B cell (primary cell): Measurements from ENCODE around the gene SERTAD2. TPM values are rescaled to one million over a fixed set of nuclear protein-coding genes. Genes with fewer than 3 reads are reported as not detected.

Experiments used
- ATAC-seq: fragments of 200-7000 bp; cut with Tn5 transposase; one replicate; pipeline ENCODE4 v1.10.0; 2021; ENCODE audit warnings: low read depth, mild to moderate bottlenecking, moderate number of reproducible peaks, moderate library complexity
- CTCF ChIA-PET: fragments of 350-600 bp; sonication (Branson Sonifier 250); formaldehyde crosslinking; loops from one replicate; lab custom pipeline; 2021; ENCODE audit warnings: antibody characterized with exemption, inconsistent platforms; lab: Charles Lee
- POLR2A ChIA-PET: fragments of 350-600 bp; sonication (Branson Sonifier 250); formaldehyde crosslinking; loops from one replicate; lab custom pipeline; 2021; ENCODE audit warnings: antibody characterized with exemption; lab: Charles Lee
- DNase-seq: peaks from one replicate; pipeline ENCODE4 v3.0.0; 2013
- H2AFZ ChIP-seq: 2 replicates; pipeline ENCODE4 v1.6.1; 2012; ENCODE audit warnings: mild to moderate bottlenecking, low read depth, low read length; ENCODE audit not compliant: insufficient read depth, poor library complexity, severe bottlenecking
- H3K27ac ChIP-seq, 2 donors: 1 replicate in 1 of 2; 2 replicates in 1 of 2; pipeline ENCODE4 v1.5.1; 2012 to 2013; ENCODE audit warnings: low read length in 2 of 2, mild to moderate bottlenecking in 2 of 2, moderate library complexity in 1 of 2
- H3K27me3 ChIP-seq, 4 experiments: fragments of 200-600 bp in 1 of 4; sonication (generic) in 1 of 4; replicated peaks in 1 of 4; 1 replicate in 2 of 4; 2 replicates in 2 of 4; pipeline versions ENCODE4 v1.6.1 to v1.7.0; 2013 to 2016; ENCODE audit warnings: low read length in 3 of 4, mild to moderate bottlenecking in 2 of 4, mixed read lengths in 1 of 4, moderate library complexity in 1 of 4; ENCODE audit not compliant: insufficient read depth in 4 of 4, control insufficient read depth in 3 of 4; ENCODE audit errors: control extremely low read depth in 1 of 4
- H3K36me3 ChIP-seq, 2 experiments: replicated peaks in 1 of 2; 1 replicate in 1 of 2; 2 replicates in 1 of 2; pipeline versions ENCODE4 v1.6.1 to v1.7.1; 2013; ENCODE audit warnings: low read length in 1 of 2; ENCODE audit not compliant: insufficient read depth in 2 of 2, control insufficient read depth in 1 of 2; ENCODE audit errors: control extremely low read depth in 1 of 2, extremely low read depth in 1 of 2
- H3K4me1 ChIP-seq, 2 donors: fragments of 200-600 bp in 1 of 2; sonication (generic) in 1 of 2; 1 replicate in 1 of 2; 2 replicates in 1 of 2; pipeline versions ENCODE4 v1.5.1 to v1.6.1; 2013 to 2017; ENCODE audit warnings: low read length in 2 of 2; ENCODE audit not compliant: control insufficient read depth in 2 of 2, insufficient read depth in 2 of 2
- H3K4me2 ChIP-seq: replicated peaks from 2 replicates; pipeline ENCODE3; 2012; ENCODE audit warnings: mild to moderate bottlenecking, low read depth, low read length; ENCODE audit not compliant: poor library complexity, severe bottlenecking
- H3K4me3 ChIP-seq, 5 experiments: fragments of 200-600 bp in 1 of 5; sonication (generic) in 1 of 5; 1 replicate in 3 of 5; 2 replicates in 2 of 5; pipeline versions ENCODE4 v1.5.1 to v1.7.0; 2011 to 2016; ENCODE audit warnings: low read length in 4 of 5, mild to moderate bottlenecking in 4 of 5, low read depth in 2 of 5, control low read depth in 1 of 5, moderate library complexity in 1 of 5; ENCODE audit not compliant: insufficient read depth in 1 of 5; ENCODE audit errors: control extremely low read depth in 1 of 5, extremely low read depth in 1 of 5
- H3K79me2 ChIP-seq: fragments of 200-600 bp; sonication (generic); one replicate; pipeline ENCODE4 v1.6.0; 2016; ENCODE audit warnings: low read length; ENCODE audit not compliant: control insufficient read depth, insufficient read depth
- H3K9ac ChIP-seq: fragments of 200-600 bp; sonication (generic); 2 replicates; pipeline ENCODE4 v1.6.1; 2017; ENCODE audit warnings: mild to moderate bottlenecking, low read length, moderate library complexity
- H3K9me3 ChIP-seq, 3 donors: one replicate each; pipeline versions ENCODE4 v1.6.1 to v1.7.1; 2013; ENCODE audit warnings: low read length in 2 of 3; ENCODE audit not compliant: control insufficient read depth in 2 of 3, insufficient read depth in 1 of 3; ENCODE audit errors: control extremely low read depth in 1 of 3
- H4K20me1 ChIP-seq: 2 replicates; pipeline ENCODE4 v1.6.0; 2012; ENCODE audit warnings: mild to moderate bottlenecking, low read length; ENCODE audit not compliant: insufficient read depth, control insufficient read depth, poor library complexity, severe bottlenecking
- H3K27ac Mint-ChIP-seq: one replicate; pipeline ENCODE4 v1.8.0; 2021; ENCODE audit warnings: mixed read lengths
- H3K27me3 Mint-ChIP-seq: one replicate; pipeline ENCODE4 v1.8.0; 2021; ENCODE audit warnings: mixed read lengths
- H3K4me1 Mint-ChIP-seq: one replicate; pipeline ENCODE4 v1.8.0; 2021; ENCODE audit warnings: mixed read lengths
- H3K4me3 Mint-ChIP-seq: one replicate; pipeline ENCODE4 v1.8.0; 2021; ENCODE audit warnings: mixed read lengths
- H3K9me3 Mint-ChIP-seq: one replicate; pipeline ENCODE4 v1.8.0; 2022; ENCODE audit warnings: mixed read lengths; ENCODE audit not compliant: insufficient read depth
- EZH2 ChIP-seq: IDR thresholded peaks from 2 replicates; pipeline ENCODE4 v1.6.1; 2012; ENCODE audit warnings: borderline replicate concordance, low read depth, mild to moderate bottlenecking, moderate library complexity, low read length; ENCODE audit not compliant: insufficient read depth, poor library complexity, severe bottlenecking
- WGBS: methylation state at CpG from one replicate; pipeline ENCODE4 v1.1.5; 2013; ENCODE audit warnings: missing lambda C conversion rate; ENCODE audit not compliant: insufficient coverage; 5-methylcytosine and 5-hydroxymethylcytosine counted together
- intact Hi-C: fragments of 100-400 bp; cut with micrococcal nuclease; formaldehyde crosslinking; loops from one replicate; pipeline ENCODE4 v1.10.0; 2022
- polyA plus RNA-seq: library from polyadenylated mRNA; depleted of rRNA; stranded (reverse); fragments of >200 nt; gene quantifications from 2 replicates; pipeline ENCODE4 v1.2.3, GENCODE V29; 2012
- total RNA-seq, 2 donors: library from RNA; stranded (reverse); fragments of 120-200 nt in 1 of 2; gene quantifications; 1 replicate in 1 of 2; 2 replicates in 1 of 2; pipeline versions ENCODE4 v1.2.3 to v1.2.4, GENCODE V29; 2013 to 2022
- TF ChIP-seq, protein P1 (sequence below): fragments of 200-600 bp; IDR thresholded peaks from one replicate; pipeline ENCODE4 v1.8.0; 2022; ENCODE audit warnings: antibody characterized with exemption, mild to moderate bottlenecking

The SERTAD2 gene
- total and polyA plus RNA-seq, 2 donors (not counting 1 experiment from before 2014, with no cell fraction given) = 49.5 to 66.8 TPM

DNA sequence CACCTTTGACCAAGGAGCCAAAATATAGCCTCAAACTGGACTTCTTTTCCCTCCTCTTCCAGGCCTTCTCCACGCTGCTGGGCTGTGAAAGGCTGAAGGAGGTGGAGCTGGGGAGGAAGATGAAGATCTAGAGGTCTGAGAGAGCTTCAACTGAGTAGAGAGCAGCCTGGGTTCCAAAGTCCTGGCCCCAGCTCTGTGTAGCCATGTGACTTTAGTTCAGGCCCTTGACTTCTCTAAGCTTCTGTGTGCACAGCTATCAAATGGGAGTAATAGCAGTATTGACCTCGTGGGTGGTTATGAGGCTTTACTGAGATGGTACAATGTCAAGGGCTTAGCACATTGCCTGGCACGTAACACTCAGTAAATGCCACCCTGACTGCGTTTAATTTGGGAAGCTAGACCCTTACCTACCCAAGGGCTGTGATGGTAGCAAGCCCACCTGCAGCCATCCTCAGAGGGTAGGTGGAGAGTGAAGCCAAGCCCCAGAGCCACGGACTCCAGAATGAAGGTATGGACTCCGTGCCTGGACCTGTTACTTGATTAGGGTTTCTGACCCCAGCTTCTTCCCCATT, 38.4 kb downstream of the SERTAD2 start:
- POLR2A ChIA-PET = interaction anchor here (0.6 to 1.1 kb wide), 3 partner anchors 9 to 224 kb away, joined by 3 to 5 read pairs (median 3); no protein-coding TSS in a partner anchor

DNA sequence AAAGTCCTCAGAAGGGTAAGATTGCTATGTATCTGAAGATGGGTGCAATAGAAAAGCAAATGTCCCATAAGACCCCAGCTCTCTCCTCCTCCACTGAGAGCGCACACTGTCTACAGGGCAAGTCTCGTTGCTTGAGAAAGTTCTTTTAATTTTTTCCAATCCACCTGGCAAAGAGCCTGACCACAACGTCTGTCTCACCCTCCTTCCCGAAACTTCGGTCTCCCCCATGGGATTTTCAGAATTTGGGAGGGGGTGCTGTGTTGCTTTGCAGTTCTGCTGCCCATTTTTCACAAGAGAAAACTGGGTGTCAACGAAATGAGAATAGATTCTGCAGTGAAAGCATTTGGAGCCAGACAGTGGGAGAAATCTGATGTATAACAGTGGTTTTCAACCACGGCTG, 40.4 kb downstream of the SERTAD2 start:
- ATAC-seq (no peak), DNase-seq (no peak)
- Histone ChIP-seq H3K79me2 (no peaks in the 10 kb centered on the region), H4K20me1 (no peaks in the 10 kb centered on the region), H3K4me3 (no peak overlapping the region), H3K27ac (no peak overlapping the region), H3K27me3 (no peaks in the 10 kb centered on the region), H3K9me3 (no peaks in the 10 kb centered on the region), H3K4me1 (peaks cover 7 to 12% of the 10 kb centered on the region in 2 donors), H3K36me3 (no peaks in the 10 kb centered on the region), H3K4me2 (no peak overlapping the region), H2AFZ (no peak overlapping the region), H3K9ac (no peak overlapping the region)
- Mint-ChIP-seq H3K27ac (no peak overlapping the region), H3K4me3 (no peak overlapping the region), H3K27me3 (no peaks in the 10 kb centered on the region), H3K4me1 (peaks cover 9% of the 10 kb centered on the region), H3K9me3 (no peaks in the 10 kb centered on the region)
- CTCF ChIA-PET = interaction anchor here (0.7 to 6.7 kb wide), 5 partner anchors 8 to 41 kb away, joined by 3 to 43 read pairs (median 4); no protein-coding TSS in a partner anchor
- POLR2A ChIA-PET = no interaction called here
- 67% methylated on average over 3 of the region's 7 CpGs for WGBS
- TF ChIP-seq, protein P1, sequence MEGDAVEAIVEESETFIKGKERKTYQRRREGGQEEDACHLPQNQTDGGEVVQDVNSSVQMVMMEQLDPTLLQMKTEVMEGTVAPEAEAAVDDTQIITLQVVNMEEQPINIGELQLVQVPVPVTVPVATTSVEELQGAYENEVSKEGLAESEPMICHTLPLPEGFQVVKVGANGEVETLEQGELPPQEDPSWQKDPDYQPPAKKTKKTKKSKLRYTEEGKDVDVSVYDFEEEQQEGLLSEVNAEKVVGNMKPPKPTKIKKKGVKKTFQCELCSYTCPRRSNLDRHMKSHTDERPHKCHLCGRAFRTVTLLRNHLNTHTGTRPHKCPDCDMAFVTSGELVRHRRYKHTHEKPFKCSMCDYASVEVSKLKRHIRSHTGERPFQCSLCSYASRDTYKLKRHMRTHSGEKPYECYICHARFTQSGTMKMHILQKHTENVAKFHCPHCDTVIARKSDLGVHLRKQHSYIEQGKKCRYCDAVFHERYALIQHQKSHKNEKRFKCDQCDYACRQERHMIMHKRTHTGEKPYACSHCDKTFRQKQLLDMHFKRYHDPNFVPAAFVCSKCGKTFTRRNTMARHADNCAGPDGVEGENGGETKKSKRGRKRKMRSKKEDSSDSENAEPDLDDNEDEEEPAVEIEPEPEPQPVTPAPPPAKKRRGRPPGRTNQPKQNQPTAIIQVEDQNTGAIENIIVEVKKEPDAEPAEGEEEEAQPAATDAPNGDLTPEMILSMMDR = no peak
- TF ChIP-seq EZH2 = no peak
- intact Hi-C loops = no loop called here

More for the DNA sequence above, 38.4 kb downstream of the SERTAD2 start:
- no peak overlapping the region for H3K4me2 ChIP-seq
- no peaks in the 10 kb centered on the region for H3K27me3 Mint-ChIP-seq
- H3K36me3 ChIP-seq = no peaks in the 10 kb centered on the region
- DNase-seq = no peak
- no peak overlapping the region for H3K27ac Mint-ChIP-seq
- no peaks in the 10 kb centered on the region for H3K27me3 ChIP-seq
- no peak overlapping the region for H3K4me3 ChIP-seq
- no peak overlapping the region for H3K27ac ChIP-seq
- 96% methylated on average over 4 of the region's 6 CpGs for WGBS
- H3K9me3 Mint-ChIP-seq = no peaks in the 10 kb centered on the region
- no peak for TF ChIP-seq EZH2
- TF ChIP-seq, protein P1 = no peak
- H4K20me1 ChIP-seq = no peaks in the 10 kb centered on the region
- intact Hi-C loops = no loop called here
- no peaks in the 10 kb centered on the region for H3K9me3 ChIP-seq
- ATAC-seq = no peak
- H3K4me1 Mint-ChIP-seq = peaks cover 2% of the 10 kb centered on the region
- H3K4me1 ChIP-seq = no peaks in the 10 kb centered on the region
- no peak overlapping the region for H3K4me3 Mint-ChIP-seq
- H2AFZ ChIP-seq = no peak overlapping the region
- CTCF ChIA-PET = interaction anchor here (0.6 to 6.7 kb wide), 7 partner anchors 13 to 258 kb away, joined by 3 to 43 read pairs (median 4); partner anchors contain the start of gene AFTPH
- no peaks in the 10 kb centered on the region for H3K79me2 ChIP-seq
- H3K9ac ChIP-seq = no peak overlapping the region
